Cardiac septum (tissue), 1 donor: ENCODE measurements around the gene NAT8. TPM values are rescaled to one million over a fixed set of nuclear protein-coding genes. Genes with fewer than 3 reads are reported as not detected.
"Not testable (repeated sequence)": the region's sequence is repeated elsewhere in the genome, so short reads cannot be mapped to it uniquely, and the experiment has no call there.

Experiments
- DNase-seq: peaks from one replicate; pipeline ENCODE4 v3.0.0-alpha.2; 2020; ENCODE audit warnings: low spot score
- intact Hi-C: fragments of 100-400 bp; cut with DNase I; formaldehyde crosslinking; loops from one replicate; pipeline ENCODE4 v1.14.0; 2022
- total RNA-seq: library from RNA; stranded (reverse); fragmentation: NEBNext Ultra II Directional; extraction: Animal tissue kit (Norgen Biotek cat#: 25700); gene quantifications from one replicate; pipeline ENCODE4 v1.2.1, GENCODE V29; 2021
- donor health status: DM: no; HTN: no; CAD: no.

The NAT8 gene
- total RNA-seq, 1 donor from 2014 or later = not detected

GRCh38 chr2:73640946-73641766 is 1.1 kb downstream of the NAT8 start:
- intact Hi-C loops = no loop called here
- no peak for DNase-seq

GRCh38 chr2:73640511-73640911 is 1.7 kb downstream of the NAT8 start:
- intact Hi-C loops = no loop called here
- no peak for DNase-seq

- no peak for DNase-seq
- intact Hi-C loops = no loop called here
Observed at GRCh38 chr2:73638429-73638828, 3.8 kb downstream of the NAT8 start.

GRCh38 chr2:73636977-73637376 is 5.2 kb downstream of the NAT8 start:
- DNase-seq, intact Hi-C loops: not testable (repeated sequence)

- DNase-seq, intact Hi-C loops: not testable (repeated sequence)
Observed at GRCh38 chr2:73630662-73631266, 11.5 kb downstream of the NAT8 start.

GRCh38 chr2:73628493-73628892 is 13.7 kb downstream of the NAT8 start:
- intact Hi-C loops, DNase-seq: not testable (repeated sequence)

GRCh38 chr2:73626237-73626636 is 16.0 kb downstream of the NAT8 start:
- DNase-seq, intact Hi-C loops: not testable (repeated sequence)

- DNase-seq, intact Hi-C loops: not testable (repeated sequence)
Observed at GRCh38 chr2:73624625-73625024, 17.6 kb downstream of the NAT8 start.

- DNase-seq, intact Hi-C loops: not testable (repeated sequence)
Observed at GRCh38 chr2:73624036-73624435, 18.2 kb downstream of the NAT8 start.

GRCh38 chr2:73619925-73620324 is 22.3 kb downstream of the NAT8 start:
- intact Hi-C loops, DNase-seq: not testable (repeated sequence)

GRCh38 chr2:73614997-73615396 is 27.2 kb downstream of the NAT8 start:
- DNase-seq = no peak
- intact Hi-C loops = no loop called here

- intact Hi-C loops = no loop called here
- DNase-seq = no peak
Observed at GRCh38 chr2:73614105-73614504, 28.1 kb downstream of the NAT8 start.

GRCh38 chr2:73611867-73612266 is 30.4 kb downstream of the NAT8 start:
- intact Hi-C loops = no loop called here
- no peak for DNase-seq

- intact Hi-C loops = no loop called here
- no peak for DNase-seq
Observed at GRCh38 chr2:73611193-73611592, 31.0 kb downstream of the NAT8 start.

- intact Hi-C loops = no loop called here
- DNase-seq = no peak
Observed at GRCh38 chr2:73610111-73610510, 32.1 kb downstream of the NAT8 start.

GRCh38 chr2:73604589-73604988 is 37.6 kb downstream of the NAT8 start:
- DNase-seq, intact Hi-C loops: not testable (repeated sequence)

- DNase-seq, intact Hi-C loops: not testable (repeated sequence)
Observed at GRCh38 chr2:73603099-73603588, 39.1 kb downstream of the NAT8 start.

GRCh38 chr2:73601780-73602179 is 40.4 kb downstream of the NAT8 start:
- intact Hi-C loops = no loop called here
- no peak for DNase-seq

- no peak for DNase-seq
- intact Hi-C loops = no loop called here
Observed at GRCh38 chr2:73594251-73594650, 48.0 kb downstream of the NAT8 start.

GRCh38 chr2:73593680-73594079 is 48.5 kb downstream of the NAT8 start:
- DNase-seq = no peak
- intact Hi-C loops = no loop called here
